ENCODE measurements around the gene PDE7B.
"Not testable (repeated sequence)": the region's sequence is repeated elsewhere in the genome, so short reads cannot be mapped to it uniquely, and the experiment has no call there.

The PDE7B gene

DNA sequence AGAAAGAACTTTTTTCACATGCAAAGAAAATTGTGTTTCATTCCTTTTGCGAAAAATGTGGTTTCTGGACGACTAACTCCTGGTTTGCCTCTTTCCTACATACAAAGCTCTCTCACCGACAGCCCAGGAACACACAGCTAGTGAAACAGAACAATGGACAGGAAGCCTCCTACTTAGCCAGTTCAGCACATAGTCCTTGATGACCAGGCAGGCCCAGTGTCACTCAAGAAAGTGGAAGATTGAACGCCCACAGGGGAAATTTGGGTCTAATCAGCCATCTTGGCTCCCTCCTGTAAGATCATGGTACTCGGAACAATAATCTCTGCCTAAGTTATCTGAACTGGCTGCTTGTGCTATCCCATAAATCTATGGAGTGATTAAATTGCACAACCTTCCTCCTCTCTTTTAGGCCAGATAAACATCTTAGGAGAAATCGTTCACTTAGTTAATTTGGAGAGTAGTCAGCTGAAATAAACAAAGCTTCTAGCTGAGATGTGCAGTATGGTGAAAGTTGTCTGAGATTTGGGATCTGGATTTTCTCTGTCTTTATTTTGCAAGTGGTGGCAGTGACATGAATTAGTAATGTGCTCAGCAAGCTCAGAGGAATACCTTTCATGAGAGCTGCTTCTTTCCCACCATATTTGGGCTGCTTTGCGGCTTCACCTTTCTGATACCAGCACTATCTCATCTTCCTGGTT, 251.6 kb downstream of the PDE7B start:
- no peak for DNase-seq (ENCODE audit: low read depth in 2 of 3, low spot score in 2 of 3)

DNA sequence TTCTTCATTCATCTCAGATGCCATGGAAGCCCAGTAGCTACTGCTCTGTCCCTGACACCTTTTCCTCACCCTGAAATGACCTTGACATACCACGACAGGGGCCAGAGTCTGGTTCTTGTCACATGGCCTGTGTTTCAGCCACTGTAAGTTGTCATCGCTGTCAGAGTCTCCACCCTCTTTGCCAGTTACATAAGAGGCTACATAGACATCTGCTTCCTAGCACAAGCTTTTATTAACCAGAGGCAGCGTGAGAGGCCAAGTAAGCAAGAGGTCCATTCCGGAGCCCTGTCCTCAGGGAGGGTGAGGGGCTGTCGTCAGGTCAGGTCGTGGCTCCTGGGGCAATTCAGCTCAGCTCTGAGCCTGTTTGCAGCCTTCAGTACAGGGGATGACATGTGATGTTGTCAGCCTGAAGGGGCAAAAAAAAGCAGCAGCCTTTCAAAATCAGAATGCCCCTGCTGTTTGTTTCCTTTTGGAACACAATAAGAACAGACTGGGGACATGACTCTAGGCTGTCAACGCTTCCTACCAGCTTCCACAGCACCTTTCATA, 252.3 kb downstream of the PDE7B start:
- no peak for DNase-seq (ENCODE audit: low read depth in 2 of 3, low spot score in 2 of 3)

DNA sequence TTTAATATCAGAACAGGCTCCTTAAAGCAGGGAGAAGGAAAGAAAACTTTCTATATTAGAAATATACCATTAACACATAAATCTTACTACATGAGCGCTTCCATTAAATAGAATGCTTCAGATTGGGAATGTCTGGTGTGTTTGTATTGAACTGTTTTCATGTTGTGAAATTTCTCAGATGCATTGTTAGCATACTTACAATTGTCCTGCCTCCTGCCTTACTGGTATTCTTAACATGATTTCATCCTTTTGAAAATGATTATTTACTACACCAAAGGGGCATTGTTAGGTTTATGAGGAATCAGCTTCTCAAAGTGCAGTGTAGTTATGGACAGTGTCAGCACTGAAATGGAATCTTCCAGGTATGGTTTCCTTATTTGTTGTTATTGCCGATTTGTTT, 253.1 kb downstream of the PDE7B start:
- DNase-seq (ENCODE audit: low read depth in 2 of 3, low spot score in 2 of 3): no peak

DNA sequence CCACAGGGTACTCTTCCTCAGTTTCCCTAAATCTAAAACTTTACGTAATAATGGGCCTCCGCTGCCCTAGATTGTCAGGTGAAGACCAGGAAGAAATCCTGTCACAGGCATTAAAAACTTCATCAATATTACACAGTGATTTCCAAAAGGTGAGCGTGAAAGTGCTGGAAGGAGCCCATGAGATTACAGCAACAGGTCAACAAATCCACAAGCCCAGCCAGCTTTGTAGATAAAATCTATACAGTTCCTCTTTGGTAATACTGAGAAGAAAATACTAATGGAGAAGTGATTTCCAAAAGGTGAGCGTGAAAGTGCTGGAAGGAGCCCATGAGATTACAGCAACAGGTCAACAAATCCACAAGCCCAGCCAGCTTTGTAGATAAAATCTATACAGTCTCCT, 254.3 kb downstream of the PDE7B start:
- not testable (repeated sequence) for DNase-seq (ENCODE audit: low read depth in 2 of 3, low spot score in 2 of 3)

DNA sequence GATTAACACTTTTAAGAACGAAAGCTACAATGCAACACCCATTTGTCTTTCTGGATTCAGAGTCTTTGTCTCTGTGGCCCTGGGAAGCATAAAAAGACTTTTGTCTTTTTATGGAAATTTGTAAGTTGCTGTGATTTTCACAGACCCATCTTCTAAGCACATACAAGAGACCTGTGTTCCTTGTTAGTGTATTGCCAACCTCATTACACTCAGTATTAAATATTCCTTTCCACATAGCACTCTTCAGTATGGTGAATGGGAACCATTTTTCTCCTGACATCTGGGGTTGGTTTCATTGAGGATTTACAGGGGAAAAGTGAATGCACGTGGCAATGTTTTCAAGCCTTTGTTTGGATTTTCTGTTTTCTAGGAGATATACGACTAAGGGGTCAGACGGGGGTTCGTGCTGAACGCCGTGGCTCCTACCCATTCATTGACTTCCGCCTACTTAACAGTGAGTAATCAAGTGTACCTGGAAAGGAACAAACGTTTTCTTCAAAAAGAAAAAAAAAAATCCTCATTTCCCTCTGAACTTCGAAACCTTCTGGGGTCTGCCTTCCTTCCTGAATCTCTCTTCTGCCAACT, 257.0 kb downstream of the PDE7B start:
- DNase-seq (ENCODE audit: low read depth in 2 of 3, low spot score in 2 of 3): no peak

DNA sequence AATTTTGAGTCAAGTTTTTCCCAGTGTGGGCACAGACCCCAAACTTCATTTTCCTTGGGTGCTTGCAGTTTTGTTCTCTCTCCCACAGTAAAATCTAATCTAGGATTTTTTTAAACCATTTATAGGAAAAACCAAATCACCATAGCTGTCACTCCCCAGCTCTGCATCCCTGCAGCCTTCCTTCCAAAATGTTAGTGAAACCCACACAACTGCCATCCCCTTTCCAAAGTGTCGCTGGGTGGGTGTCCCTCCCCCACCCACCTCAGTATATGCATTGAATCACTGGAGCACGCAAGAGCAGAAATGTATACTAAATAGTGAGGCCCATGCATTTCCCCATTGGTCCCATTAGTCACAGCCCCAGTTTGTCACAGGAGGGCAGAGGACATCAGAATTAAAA, 260.3 kb downstream of the PDE7B start:
- no peak for DNase-seq (ENCODE audit: low read depth in 2 of 3, low spot score in 2 of 3)

DNA sequence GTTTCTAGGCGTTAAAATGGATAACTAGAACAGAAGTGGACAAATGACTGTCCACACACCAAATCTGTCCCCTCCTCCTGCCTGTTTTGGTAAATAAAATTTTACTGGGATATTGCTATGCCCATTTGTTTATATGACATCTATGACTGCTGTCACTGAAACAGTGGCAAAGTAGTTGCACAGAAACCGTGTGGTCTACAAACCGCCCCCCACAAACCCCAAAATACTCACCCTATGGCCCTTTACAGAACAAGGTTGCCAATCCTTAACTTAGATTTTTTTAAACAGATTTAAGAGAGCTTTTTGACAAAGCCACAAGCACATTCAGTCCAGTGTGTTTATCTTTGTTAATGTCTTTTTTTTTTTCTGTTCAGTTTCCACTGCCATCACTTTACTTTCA, 260.8 kb downstream of the PDE7B start:
- DNase-seq (ENCODE audit: low read depth in 2 of 3, low spot score in 2 of 3): no peak

DNA sequence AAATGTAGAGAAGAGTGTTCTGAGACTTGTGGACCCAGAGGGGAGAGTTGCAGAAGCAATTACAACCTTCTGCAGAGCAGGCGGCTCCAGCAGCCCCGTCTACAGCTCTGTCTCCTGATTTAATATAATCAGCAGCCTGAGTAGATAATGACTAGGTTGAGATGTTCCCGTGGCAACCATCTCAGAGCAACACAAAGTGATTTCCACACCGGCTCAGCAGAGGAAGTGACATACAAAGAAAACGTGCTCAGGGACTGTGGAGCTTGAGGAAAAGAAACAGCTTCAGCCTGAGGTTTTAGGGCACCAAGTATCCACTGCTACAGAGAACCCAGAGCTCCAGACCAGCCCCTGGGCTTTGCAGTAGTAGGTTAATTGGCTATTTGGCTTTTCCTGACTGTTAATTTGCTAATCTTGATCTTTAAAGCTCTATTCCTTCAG, 262.3 kb downstream of the PDE7B start:
- no peak for DNase-seq (ENCODE audit: low read depth in 2 of 3, low spot score in 2 of 3)

DNA sequence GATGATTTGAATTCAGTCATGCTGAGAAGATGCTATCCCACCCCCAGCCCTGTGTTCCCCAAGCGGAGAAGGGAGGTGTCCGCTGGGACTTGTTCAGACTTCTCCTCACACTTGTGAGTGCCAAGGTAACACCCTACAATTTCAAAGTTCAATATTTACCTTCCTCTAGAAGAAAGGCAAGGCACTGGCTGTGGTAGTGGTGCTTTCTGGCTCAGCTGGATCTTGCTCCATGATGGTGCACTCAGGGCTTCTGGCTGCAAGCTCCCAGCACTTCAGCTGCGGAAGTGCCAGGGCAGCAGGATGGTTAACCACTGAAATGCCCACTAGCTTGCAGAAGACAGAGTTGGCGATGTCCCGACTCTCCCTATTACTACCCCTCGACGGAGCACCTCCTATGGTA, 263.2 kb downstream of the PDE7B start:
- DNase-seq (ENCODE audit: low read depth in 2 of 3, low spot score in 2 of 3): no peak

DNA sequence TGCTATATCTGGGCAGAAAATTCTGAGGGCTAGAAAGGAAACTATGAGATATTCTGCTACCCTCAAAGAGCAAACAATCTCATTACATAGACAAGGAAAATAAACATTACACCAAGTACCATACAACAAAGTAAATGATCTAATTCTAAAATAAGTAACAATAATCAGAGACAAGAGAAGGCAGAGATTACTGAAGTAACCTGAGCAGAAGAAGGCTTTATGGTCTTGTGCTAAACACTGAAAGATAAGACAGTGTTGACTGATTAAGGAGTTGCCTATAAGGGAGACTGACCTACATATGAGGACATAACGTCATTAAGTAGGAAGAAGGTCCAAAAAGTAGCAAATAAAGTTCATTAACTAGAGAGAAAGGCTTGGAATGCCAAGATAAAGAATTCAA, 264.4 kb downstream of the PDE7B start:
- DNase-seq (ENCODE audit: low read depth in 2 of 3, low spot score in 2 of 3): no peak

DNA sequence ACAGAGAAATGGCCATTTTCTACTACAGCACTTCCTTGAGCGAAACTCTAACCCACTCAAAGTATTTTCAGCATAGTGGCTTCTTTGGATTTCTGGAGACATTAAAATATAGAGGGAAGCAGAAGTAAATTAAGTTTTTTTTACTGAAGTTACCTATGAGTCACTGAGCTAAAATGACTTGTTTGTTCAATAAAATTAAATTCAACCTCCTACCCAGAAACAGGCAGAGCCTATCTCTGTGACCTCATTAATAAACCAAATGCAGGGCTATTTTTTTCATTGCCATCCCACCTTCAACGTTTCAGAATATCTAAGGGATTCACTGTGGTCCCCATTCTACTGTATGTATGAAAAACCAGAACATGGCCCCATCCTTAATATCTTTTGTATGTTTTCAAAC, 265.6 kb downstream of the PDE7B start:
- DNase-seq (ENCODE audit: low read depth in 2 of 3, low spot score in 2 of 3): no peak

DNA sequence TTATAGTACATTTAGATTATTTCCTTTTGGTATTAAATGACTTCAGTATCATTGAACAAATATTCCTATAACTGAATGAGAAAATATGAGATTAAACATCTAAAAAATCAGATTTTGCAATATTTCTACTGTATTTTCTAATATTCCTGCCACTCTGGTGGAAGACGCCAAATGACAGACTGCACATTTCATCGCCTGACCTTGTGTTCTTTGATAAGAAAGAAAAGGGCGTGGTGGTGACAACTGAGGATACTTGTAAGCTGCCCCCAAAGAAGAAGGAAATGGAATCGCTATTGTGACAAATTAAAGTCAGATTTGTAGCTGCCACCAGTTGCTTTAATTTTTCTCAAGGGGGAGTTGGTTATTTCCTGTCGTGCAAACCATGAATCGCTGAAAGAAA, 267.3 kb downstream of the PDE7B start:
- no peak for DNase-seq (ENCODE audit: low read depth in 2 of 3, low spot score in 2 of 3)

DNA sequence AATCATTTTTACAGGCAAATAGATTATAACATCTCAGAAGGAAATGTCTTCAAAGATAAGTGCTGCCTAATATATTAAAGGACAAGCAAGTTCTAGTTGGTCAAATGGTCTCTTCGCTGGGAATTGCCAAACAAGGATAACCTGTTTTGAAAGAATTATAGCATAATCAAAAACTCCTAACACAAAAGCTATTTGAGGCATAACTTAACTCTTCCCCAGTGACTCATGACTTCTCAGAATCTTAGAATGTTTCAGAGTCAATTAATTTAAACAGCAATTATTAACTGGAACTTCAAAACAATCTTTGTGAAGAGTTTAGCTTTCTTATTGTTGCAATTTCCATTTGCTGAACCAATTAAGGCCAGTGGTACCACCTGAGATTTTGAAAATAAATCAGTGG, 272.0 kb downstream of the PDE7B start:
- no peak for DNase-seq (ENCODE audit: low read depth in 2 of 3, low spot score in 2 of 3)

DNA sequence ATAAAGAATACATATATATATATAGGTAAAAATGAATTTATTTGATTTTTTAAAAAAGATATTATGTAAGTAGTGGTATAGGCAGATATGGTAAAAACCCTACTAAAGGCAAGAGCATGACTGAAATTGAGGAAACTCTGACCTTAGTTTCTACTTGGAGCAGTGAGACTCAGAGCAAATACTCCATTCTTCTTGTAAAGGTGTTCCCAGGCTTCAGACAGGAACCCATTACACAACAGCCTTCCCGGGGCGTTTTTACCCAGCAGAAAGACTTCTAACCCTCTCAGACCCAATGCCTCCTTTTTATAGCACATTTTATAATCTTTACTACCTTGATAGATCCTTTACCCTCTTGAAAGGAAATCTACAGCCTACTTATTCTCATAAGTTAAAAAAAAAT, 274.1 kb downstream of the PDE7B start:
- DNase-seq (ENCODE audit: low read depth in 2 of 3, low spot score in 2 of 3): no peak

DNA sequence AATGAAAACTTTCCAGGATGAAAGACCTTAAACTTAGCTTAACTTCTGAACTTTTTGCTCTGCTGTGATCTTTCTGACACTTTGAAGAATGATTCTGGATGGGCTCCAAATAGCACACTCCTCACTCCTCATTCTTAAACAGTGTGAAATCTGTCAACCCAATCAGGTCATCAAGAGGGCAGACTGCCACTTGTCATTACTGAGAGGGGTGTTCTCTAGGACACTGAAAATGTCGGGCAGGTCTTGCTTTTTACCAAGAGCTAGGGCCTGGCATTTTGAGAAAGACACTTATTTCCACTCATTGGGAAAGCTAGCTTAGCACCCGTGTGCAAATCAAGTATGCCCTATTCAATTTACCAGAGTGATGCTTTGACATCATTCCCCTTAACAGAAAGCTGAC, 276.4 kb downstream of the PDE7B start:
- no peak for DNase-seq (ENCODE audit: low read depth in 2 of 3, low spot score in 2 of 3)

DNA sequence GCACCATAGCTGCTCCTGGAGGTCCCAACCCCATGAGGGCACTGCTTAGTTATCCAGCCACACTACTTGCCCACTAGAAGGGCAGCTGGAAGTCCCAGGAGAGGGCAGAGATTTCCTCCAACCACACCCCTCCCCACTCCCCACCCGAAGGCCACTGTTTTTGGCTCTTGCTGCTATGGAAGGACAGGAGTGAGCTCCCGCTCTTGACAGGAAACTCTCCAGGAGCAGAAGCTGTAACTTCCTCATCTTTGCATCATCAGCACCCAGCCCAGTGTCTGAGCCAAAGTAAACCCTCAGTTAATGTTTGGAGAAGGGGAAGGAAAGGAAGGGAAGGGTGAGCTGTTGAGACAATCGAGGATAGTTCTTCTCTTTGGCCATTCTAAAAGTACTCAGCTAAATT, 277.9 kb downstream of the PDE7B start:
- DNase-seq (ENCODE audit: low read depth in 2 of 3, low spot score in 2 of 3): no peak

DNA sequence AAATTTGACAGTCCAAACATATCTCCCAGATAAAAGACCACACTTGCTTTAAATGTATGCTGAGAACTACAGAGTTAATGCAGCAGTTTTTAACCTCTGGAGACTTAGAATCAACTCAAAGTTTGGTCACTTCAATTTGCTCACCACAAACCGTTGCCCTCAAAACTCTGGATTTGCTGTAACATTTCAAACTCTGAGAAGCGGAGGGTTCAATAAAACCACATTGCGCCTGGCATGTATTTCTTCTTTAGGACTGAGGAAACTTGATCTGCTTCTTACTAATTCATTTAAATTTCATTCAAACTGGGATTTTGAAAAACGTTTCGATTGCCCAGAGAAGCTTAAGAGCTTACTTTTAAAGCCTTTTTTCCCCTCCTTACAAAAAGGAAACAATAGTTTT, 282.8 kb downstream of the PDE7B start:
- DNase-seq (ENCODE audit: low read depth in 2 of 3, low spot score in 2 of 3): no peak

DNA sequence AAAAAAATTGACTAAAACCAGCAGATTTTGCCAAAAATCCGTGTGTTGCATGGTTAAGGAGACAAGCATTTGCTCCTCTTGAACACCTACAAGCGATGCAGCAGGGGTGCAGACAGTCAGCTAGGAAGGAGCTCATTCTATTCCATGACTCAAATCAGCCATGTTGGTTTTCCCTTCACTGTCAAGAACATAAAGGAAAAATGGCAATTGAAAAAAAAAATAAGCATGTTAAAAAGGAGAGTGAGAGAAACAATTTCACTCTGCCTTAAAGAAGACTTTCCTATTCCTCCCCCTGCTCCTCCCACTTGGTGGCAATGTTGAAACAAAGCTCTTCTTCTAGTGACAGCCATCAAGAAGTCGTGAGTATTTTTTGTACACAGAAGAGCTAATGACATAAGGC, 283.2 kb downstream of the PDE7B start:
- DNase-seq (ENCODE audit: low read depth in 2 of 3, low spot score in 2 of 3): no peak

DNA sequence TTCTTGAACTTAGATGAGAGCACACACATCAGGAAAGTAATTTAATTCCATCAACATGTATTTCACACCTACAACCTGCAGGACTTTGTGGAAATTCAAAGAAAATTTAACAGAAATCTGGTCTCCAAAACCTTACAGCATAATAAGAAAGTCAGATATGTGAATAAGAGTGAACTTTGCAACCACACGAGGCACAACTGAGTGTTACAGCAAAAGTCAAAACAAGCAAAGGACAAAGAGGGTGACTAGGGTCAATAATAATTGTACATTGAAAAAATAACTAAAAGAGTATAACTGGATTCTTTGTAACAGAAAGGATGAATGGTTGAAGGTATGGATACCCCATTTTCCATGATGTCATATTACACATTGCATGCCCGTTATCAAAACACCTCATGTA, 284.8 kb downstream of the PDE7B start:
- no peak for DNase-seq (ENCODE audit: low read depth in 2 of 3, low spot score in 2 of 3)

DNA sequence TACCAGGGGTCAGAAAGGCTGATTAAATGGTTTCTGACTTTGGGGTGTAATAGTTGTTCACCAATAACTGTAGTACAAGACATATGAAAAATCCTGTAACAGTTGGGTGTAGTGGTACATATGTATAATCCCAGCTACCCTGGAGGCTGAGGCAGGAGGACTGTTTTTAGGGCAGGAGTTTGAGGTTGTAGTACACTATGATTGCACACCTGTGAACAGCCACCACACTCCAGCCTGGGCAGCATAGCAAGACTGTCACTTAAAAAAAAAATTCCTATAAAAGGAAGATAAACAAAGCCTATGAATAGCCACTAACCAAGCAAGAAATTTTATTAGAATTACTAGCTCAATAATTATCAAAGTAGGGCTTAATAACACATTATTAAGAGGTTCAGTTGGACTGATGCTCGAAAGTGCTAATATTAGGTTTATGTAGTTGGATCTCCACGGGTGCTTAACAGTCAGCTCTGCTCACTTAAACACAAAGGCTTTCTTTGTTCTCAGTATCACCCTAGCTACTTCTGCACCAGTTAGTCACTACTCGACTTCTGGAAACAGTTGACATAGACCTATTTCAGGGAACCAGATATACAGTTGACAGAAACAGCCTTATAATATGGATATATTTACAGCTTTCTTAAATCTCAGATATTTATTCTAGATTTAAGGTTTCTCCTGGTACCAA, 285.6 kb downstream of the PDE7B start:
- no peak for DNase-seq (ENCODE audit: low read depth in 2 of 3, low spot score in 2 of 3)

DNA sequence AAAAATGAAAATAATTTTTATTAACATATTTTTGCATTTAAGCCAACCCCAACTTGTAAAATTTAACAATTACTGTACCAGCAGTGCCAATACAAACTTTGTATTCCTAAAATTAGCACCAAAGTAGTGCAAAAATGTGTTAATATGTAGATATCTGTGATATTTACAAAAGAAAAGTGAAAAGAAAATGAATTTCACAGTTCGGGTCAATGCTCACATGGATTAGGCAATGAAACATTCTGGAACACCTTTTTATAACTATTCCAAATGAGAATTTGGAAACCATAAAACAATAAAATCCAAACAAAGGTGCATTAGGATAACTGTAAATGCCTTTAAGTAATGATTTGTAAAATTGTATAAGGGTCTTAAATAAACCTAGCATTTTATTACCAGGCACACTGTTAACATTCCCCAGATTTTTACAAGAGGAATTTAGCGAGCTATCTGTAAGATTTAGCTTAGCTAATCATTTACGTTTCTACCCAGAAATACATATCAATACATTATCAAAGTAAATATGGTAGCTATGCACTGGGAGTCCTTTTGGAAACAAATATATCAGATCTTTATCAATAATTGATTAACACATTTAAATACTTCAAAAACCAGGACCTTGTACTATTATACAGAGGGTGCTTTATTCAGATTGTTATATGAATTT, 286.4 kb downstream of the PDE7B start:
- no peak for DNase-seq (ENCODE audit: low read depth in 2 of 3, low spot score in 2 of 3)

DNA sequence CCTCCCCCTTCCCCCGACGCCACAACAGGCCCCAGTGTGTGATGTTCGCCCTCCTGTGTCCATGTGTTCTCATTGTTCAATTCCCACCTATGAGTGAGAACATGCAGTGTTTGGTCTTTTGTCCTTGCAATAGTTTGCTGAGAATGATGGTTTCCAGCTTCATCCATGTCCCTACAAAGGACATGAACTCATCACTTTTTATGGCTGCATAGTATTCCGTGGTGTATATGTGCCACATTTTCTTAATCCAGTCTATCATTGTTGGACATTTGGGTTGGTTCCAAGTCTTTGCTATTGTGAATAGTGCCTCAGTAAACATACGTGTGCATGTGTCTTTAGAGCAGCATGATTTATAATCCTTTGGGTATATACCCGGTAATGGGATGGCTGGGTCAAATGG, 287.6 kb downstream of the PDE7B start:
- DNase-seq (ENCODE audit: low read depth in 2 of 3, low spot score in 2 of 3): not testable (repeated sequence)

All from activated CD8-positive, alpha-beta memory T cell treated with anti-CD3 and anti-CD28 coated beads for 48 hours (primary cell).